HG03575 (cell line): ENCODE data around the gene LRFN2.

Source experiments
- ATAC-seq: cut with Tn5 transposase; IDR thresholded peaks from one replicate; pipeline ENCODE4 v1.9.1; 2021; ENCODE audit not compliant: unreplicated experiment, insufficient number of reproducible peaks, low FRiP score; ENCODE audit errors: extremely low read depth

The LRFN2 gene

DNA sequence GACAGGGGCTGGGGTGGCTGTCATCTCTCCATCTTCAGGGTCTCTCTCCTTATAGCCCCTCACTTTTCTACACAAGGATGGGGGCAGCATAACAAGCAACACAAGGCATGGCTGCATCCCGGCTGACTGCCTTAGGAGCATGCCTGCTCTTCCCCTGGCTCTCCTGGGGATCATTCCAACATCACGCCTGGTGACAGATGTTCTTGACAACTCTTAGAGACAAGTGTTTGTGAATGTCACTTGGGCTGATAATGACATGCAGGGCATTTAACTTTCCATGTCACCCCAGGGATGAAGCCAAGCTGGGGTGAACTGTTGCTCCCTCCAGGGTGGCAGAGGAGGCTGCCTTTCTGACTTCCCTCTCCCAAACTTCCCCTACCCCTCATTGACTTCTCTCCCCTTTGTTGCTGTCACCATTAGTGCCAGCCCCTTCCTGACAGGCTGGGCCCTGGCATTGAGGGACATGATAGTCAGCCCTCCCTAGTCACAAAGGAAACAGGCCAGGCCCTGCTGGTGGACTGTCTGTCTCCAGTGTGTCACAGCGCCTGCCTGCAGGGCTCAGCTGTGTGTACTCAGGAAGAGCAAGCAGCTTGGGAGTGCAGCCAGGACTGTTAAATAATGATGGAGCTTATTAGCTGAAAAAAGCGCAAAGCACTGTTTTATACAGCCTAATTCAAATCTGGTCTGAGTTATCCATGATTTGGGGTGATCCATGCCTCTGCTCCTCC, 161.8 kb downstream of the LRFN2 start:
- ATAC-seq, result no peak

DNA sequence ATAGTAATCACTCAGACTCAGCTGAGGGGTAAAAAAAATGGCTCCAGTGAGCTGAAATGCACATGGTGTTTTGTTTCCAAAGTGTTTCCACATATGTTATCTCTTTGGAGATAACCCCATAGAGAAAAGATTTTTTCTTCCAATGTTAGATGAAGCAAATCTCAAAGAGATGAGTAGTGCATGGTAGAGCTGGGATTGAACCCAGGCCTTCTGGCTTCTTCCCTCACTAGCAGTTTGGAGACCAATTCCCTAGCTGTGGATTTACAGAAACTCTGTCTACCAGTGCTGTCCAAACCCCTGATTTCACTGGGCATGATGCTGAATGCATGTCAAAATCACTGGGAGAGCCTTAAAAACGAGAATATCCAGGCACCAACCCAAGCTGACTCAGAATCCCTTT, 165.1 kb downstream of the LRFN2 start:
- no peak for ATAC-seq

DNA sequence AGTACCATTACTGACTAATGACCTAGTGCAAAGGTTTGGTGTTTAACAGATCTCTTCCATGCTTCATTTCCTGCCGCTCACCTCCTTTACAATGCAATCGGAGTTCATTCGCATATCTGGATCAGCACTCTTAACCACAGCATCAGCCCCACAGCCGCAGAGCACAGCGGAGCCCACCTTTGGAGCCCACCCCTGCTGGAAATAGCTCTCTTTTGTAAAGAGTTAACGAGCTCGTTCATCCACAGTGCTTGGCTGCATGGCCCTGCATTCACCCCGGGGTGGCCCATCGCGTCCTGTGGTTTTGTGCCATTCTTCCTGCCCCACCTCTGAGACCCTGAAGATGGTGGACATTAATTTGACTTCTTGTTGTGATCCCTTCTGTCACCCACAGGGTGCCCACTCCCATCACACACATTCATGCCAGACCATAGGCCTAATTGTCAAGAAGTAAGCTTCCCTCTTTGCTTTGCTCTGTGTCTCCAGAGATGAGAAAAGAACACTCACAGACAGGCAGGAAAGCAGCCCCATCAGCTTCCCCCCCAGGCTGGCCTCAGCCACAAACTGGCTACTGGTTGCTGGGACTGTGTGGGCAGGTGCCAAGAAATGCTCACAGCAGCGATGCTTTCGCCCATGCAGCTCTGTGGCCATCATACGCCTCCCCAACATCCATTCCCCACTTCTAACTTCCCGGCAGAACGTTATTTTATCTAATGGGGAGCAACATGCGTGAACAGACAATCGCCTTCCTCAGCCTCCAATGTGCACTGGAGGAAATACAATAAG, 167.0 kb downstream of the LRFN2 start:
- ATAC-seq, result no peak

DNA sequence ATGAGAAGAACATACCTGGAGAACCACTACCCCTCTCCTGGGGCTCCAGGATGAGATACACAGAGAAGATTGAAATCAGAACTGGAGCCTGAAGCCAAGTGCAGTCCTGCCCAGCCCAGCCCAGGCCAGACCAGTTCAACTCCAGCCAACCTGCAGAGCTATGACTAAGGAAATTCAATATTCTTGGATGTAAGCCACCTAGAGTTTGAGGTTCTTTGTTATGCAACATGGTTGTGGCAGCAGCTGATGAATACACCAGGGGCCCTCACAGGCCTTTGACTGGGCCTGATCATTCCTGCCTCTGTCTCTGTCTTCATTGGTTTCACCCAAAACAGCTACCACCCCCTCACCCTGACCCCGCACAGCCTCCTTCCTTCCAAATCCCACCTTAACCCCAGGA, 167.8 kb downstream of the LRFN2 start:
- ATAC-seq, result no peak

DNA sequence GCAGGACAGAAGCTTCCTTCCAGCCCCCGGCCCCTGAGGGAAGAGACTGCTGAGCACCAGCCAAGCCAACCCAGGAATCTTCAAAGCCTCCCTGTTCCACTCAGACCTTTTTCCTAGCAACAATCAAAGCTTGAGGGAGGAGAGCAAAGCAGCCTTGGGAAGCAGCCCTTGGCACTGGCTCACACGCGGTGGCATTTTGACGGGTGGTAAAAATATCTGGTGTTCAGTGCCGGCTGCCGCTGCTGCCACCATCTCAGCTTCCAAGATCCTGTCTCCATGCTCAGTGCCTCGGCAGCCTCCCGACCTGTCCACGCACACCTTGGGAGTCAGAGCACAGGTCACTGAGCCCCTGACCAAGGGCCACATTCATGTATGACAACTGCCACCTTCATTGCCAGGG, 170.1 kb downstream of the LRFN2 start:
- ATAC-seq, result no peak

DNA sequence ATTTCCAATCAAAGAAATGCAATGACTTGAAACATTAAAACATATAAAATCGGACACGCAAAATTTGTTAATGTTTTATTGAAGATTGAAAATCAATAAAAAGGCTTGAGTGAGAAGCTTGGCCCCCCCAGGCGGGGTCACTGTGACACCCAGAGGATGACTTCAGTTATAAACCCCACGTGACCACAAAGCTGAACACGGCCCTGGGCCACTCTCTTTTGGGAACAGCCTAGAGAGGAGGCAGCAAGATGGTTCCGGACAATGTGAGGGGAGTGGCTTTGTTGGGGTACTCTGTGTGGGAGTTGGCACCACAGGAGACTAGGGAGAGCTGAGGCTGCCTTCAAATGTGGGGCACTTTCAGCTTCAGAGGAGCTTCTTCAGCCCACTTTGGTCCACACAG, 172.5 kb downstream of the LRFN2 start:
- ATAC-seq, result no peak

DNA sequence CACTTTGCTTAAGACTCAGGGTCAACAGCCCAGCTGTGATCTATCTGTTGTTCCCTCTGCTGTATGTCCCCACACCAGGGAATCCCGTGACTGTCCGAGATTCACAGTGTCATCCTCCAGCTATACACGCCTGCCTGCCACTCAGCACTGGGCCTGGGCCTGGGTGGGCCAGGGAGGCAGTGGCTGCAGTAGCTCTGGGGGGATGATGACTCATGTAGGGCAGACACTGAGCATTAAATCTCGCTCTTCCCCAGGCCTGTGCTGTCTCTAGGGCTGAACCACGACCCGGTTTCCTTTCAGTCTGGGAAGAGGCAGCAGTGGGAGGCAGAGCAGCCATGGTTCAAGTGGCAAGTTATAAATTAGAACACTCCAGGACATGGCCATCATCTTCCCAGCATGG, 173.9 kb downstream of the LRFN2 start:
- no peak for ATAC-seq

DNA sequence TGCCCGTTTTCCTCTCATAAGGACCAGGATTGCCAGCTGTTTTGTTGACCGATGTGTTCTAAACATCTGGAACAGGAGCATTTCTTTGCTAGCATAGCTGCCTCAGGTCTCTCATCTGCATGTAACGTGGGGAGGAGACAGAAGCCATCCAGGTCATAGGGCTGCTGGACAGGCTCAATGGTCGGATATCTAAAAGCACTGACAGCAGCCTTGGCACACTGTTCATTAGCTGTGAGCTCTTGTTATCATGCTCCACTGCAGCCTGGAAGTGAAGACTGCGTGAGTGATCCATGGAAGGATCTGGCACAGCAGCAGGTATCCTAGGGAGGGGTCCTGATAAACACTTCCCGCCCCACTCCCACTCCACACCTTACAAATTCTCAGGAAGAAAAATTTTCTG, 175.3 kb downstream of the LRFN2 start:
- ATAC-seq, result no peak

DNA sequence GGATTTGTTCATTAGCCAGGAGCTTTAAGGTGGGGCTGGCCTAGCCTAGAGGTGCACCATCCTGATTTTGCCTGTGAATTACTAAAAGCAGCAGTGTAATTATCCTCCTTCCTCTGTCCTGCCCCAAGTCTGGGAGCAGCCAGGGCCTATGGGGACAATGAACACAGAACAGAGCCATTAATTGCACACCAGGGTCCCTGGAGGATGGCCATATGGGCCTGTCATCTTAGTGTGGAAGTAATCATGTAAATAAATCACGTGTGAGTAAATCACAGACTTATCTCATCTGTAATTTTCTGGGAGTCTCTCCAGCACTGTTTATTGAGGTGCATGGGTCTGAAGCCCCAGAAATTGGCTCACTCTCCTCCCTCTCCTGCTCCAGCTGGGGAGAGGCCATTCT, 176.3 kb downstream of the LRFN2 start:
- ATAC-seq, result no peak

DNA sequence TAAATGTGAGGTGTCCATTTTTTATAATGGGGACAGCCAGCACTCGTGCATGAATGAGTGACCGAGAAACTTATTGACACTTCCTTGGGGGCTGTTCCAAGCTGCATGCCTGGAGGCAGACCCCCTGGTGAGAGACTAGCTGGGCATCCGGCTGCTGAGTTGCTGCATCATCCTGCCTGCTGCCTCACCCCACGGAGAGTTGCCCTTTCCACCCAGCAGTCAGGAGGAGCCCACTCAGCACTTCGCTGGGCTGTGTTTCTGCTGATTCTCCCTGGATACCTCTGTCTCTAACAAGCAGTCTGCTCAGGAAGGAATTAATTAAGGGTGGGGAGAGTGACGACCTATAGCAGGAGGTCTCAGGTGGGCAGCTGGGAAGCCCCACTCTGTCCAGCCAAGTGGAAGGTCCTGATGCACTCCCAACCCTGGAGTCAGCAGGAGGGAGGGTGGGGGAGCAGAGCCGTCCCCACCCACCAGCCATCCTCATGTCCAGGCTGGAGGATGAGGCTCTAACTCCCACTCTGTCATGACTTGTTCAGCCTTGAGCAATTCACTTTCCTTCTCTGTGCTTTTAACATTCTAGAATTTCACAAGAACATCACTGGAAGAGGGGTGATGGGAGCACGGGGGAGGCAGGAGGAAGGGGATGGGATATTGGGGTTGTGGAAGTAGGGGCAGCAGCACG, 177.3 kb downstream of the LRFN2 start:
- ATAC-seq, result no peak

DNA sequence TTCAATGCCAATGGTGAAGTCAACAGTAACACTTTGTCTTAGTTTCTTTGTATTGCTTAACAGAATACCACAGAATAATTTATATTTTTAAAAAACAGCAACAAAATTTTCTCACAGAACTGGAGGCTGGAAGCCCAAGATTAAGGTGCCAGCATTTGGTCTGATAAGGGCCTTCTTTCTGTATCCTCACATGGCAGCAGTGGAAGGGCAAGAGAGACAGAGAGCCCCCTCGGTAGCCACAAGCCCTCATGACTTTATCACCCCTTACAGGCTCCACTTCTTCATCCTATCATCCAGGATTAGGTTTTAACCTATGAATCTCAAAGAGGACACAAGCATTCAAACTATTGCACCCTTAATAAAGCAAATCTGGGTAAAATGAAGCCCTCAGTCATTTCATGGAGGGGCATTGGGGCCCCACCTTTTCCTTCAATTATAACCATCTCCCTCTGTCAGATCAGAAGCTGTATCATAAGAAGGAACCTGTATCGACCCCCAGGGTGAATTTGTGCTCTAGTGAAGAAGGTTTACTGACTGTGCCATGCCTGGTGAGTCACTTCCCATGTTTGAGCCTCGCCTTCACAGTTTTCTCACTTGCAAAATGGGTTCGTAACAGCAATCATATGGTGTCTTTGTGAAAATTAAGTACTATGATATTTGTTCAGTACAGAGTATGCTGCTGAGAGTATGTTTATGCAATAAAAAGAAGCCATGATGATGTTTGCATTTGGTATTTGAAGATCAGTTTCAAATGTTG, 178.2 kb downstream of the LRFN2 start:
- no peak for ATAC-seq

DNA sequence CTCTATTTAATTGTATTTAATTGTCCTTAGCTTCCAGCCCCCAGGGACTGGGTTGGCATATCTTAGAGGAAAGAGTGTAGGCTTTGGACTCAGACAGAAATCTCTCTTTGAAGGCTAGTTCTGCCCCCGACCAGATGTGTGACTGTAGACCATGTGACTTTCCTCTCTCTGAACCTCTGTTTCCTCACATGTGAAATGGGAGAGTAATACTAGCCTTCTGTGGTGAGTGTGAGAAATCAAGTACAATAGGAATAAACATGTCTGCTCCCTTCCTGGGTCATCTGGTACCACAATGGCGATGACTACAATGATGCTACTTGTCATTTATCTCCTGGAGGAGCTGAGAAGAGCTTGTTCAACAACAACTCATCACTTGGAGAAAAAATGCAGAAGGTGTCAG, 179.9 kb downstream of the LRFN2 start:
- ATAC-seq, result no peak

DNA sequence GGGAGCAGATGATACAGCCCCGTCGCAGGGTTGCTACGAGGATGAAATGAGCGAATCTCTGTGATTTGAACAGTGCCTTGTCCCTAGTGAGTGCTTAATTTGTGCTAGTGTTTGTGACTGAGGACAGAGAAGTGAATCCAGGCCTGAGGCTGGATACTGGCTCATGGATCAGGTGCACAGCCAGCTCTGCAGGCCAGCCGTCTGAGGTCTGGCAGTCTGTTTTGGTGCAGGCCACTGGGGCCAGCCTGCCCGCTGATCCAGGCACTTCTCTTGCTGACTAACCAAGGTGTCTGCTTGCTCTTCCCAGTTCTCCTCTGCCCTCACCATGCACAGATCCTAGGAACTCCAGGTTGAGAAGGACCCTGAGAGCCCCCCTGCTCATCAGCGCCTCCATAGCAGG, 181.0 kb downstream of the LRFN2 start:
- ATAC-seq, result no peak

DNA sequence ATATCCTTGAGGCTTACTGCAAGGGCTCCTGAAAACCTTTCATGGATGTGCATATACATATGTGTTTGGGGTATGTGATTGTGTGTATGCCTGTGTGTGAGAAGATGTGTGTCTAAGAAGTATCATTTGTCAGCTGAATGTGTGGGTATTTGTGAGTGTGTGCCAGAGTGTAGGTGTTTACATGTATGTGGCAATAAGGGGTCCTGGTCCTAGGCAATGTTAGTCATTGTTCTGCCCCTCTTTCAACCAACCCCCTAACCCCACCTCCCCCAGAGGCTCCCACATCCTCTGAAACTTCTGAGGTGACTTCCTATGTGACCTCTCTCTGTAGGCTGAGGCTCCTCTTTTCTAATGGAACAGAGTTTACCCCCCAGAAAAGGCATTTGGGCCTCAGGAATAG, 186.4 kb downstream of the LRFN2 start:
- no peak for ATAC-seq

DNA sequence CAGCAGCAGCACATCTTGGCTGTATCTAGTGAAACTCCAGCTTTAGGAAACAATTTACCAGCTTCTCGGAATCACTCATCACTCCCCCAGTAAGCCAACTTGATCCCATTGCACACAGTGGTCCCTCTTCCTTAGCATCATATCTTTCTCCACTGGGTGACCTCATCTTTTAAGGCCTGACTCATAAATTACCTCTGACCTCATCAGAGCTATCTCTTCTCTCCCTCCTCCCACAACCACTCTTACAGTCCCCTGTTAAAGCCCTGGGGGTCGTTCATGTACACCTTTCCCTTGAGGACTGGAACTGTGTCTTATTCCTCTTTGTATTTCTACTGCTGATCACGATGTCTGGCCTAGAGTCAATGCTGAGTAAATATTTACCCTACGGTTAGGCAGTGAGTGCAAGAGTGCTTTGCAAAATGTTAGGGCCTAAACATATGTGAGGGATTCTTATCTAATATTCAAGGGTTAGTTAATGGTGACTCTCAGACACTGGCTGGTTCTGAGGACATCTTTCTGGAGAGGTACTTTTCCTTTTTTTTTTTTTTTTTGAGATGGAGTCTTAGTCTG, 187.2 kb downstream of the LRFN2 start:
- ATAC-seq, result no peak

DNA sequence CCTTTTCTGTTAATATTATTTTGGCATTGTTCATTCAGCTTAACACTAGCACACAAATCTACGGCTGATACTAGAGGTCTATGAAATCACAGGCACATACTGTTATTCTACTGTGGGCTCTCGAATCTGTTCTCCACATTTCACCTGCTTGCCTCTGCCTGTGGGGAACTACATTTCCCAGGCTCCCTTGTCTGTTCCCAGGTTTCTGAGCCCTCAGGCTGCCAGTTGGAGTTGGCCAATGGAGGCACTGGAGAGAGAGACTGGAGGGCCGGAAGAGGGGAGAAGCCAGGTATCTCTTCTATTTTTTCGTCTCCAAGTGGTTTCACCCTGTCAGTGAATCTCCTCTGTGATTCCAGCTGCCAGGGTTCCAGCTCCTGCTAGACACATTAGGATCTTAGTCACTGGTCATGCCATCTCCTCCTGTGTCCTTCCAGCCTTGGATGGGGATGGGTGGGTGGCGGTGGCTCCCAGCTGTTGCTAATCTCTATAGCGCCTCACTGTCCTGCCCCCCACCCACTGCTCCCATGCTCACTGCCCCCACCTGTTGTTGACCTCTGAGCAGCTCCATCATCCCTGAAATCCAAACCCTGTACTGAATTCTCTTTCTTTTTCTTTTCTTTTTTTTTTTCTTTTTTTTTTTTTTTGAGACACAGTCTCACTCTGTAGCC, 188.2 kb downstream of the LRFN2 start:
- no peak for ATAC-seq

DNA sequence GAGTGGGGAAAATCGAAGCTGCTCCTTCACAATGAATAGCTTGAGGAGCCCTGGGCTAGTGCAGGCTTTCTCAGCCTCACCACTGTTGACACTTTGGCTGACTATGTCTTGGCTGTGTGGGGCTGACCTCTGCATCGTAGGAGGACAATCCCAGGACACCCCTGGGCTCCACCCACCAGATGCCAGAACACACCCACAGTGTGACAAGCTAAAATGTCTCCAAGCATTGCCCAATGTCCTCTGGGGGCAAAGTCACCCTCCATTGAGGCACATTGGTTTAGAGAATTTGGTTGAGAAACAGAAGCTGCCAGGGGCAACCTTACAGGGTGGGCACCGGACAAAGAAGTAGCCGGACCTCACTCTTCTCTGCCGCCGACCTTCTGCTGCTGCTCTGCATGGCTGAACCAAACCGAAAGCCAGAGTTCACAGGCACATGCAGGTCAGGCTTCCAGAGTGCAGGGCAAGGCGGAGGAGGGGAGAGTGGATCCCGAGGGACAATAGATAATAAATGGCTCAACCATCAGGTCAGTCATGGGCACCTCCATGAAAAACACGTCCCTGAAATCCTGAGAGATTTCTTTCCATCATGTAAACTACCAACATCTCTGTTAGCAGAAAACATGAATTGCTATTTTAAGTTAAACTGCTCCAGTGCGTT, 189.0 kb downstream of the LRFN2 start:
- ATAC-seq, result no peak
